HEK293 (cell line): ENCODE measurements around the gene MEAK7.

Source experiments
- CTCF ChIA-PET: fragments of 350-600 bp; formaldehyde crosslinking; extraction: SDS; loops from one replicate; lab custom pipeline; 2021; ENCODE audit warnings: antibody characterized with exemption; lab: Yijun Ruan, JAX
- POLR2A ChIA-PET: fragments of 300-600 bp; formaldehyde crosslinking; extraction: SDS; loops from one replicate; lab custom pipeline; 2020; ENCODE audit warnings: antibody characterized with exemption, inconsistent platforms; lab: Yijun Ruan, JAX
- H3K27ac ChIP-seq: fragments of 200-500 bp; sonication (Bioruptor generic); 2 replicates; pipeline ENCODE4 v1.5.1; 2014; ENCODE audit warnings: low read depth, low read length, control low read depth, inconsistent platforms; ENCODE audit errors: extremely low read depth
- H3K36me3 ChIP-seq, 2 experiments: fragments of 200-500 bp in 1 of 2; sonication (Bioruptor generic) in 1 of 2; 1 replicate in 1 of 2; 2 replicates in 1 of 2; pipeline ENCODE4 v1.5.1; 2014 to 2017; ENCODE audit warnings: inconsistent platforms in 2 of 2, low read length in 2 of 2; ENCODE audit not compliant: control insufficient read depth in 2 of 2, insufficient read depth in 1 of 2
- H3K4me1 ChIP-seq: fragments of 200-500 bp; sonication (Bioruptor generic); 2 replicates; pipeline ENCODE4 v1.5.1; 2014; ENCODE audit warnings: mild to moderate bottlenecking, low read length, inconsistent platforms; ENCODE audit not compliant: control insufficient read depth, insufficient read depth
- H3K4me3 ChIP-seq: 2 replicates; pipeline ENCODE4 v1.5.1; 2011; ENCODE audit warnings: low read depth, mild to moderate bottlenecking, control low read depth, low read length, moderate library complexity
- H3K9me3 ChIP-seq: fragments of 200-500 bp; sonication (Bioruptor generic); 2 replicates; pipeline ENCODE4 v1.5.1; 2014; ENCODE audit warnings: low read depth, low read length, inconsistent platforms; ENCODE audit not compliant: control insufficient read depth, insufficient read depth
- GLI2 ChIP-seq: fragments of 450-650 bp; formaldehyde crosslinking; IDR thresholded peaks from 2 replicates; pipeline ENCODE4; 2017; ENCODE audit warnings: missing biosample characterization, missing genetic modification characterization, low read depth, borderline replicate concordance
- KLF7 ChIP-seq: fragments of 450-650 bp; formaldehyde crosslinking; IDR thresholded peaks from 2 replicates; pipeline ENCODE4 v1.5.1; 2016; ENCODE audit warnings: missing biosample characterization, missing genetic modification characterization, borderline replicate concordance
- SP7 ChIP-seq: fragments of 450-650 bp; formaldehyde crosslinking; IDR thresholded peaks from 2 replicates; pipeline ENCODE4 v1.5.1; 2016; ENCODE audit warnings: missing biosample characterization, missing genetic modification characterization
- ZNF169 ChIP-seq: fragments of 450-650 bp; formaldehyde crosslinking; IDR thresholded peaks from 2 replicates; pipeline ENCODE4 v1.5.1; 2016; ENCODE audit warnings: missing biosample characterization, missing genetic modification characterization
- ZNF18 ChIP-seq: fragments of 450-650 bp; formaldehyde crosslinking; IDR thresholded peaks from 2 replicates; pipeline ENCODE4 v1.5.1; 2016; ENCODE audit warnings: missing biosample characterization, missing genetic modification characterization
- ZNF184 ChIP-seq: fragments of 450-650 bp; IDR thresholded peaks from 2 replicates; pipeline ENCODE4 v1.5.1; 2018; ENCODE audit warnings: missing biosample characterization, mild to moderate bottlenecking, missing genetic modification characterization
- ZNF223 ChIP-seq: fragments of 450-650 bp; formaldehyde crosslinking; IDR thresholded peaks from 2 replicates; pipeline ENCODE4 v1.5.1; 2016; ENCODE audit warnings: missing biosample characterization, missing genetic modification characterization
- ZNF239 ChIP-seq: fragments of 450-650 bp; formaldehyde crosslinking; IDR thresholded peaks from 2 replicates; pipeline ENCODE4 v1.5.1; 2016; ENCODE audit warnings: missing biosample characterization, missing genetic modification characterization
- ZNF561 ChIP-seq: fragments of 450-650 bp; IDR thresholded peaks from 2 replicates; pipeline ENCODE4 v1.5.1; 2018; ENCODE audit warnings: missing biosample characterization, missing genetic modification characterization, borderline replicate concordance
- ZNF596 ChIP-seq: fragments of 450-650 bp; IDR thresholded peaks from 2 replicates; pipeline ENCODE4 v1.5.0; 2018; ENCODE audit warnings: missing biosample characterization, mild to moderate bottlenecking, missing genetic modification characterization, moderate library complexity
- ZNF600 ChIP-seq: fragments of 450-650 bp; formaldehyde crosslinking; IDR thresholded peaks from 2 replicates; pipeline ENCODE4 v1.5.1; 2016; ENCODE audit warnings: missing biosample characterization, missing genetic modification characterization
- ZNF624 ChIP-seq: fragments of 450-650 bp; formaldehyde crosslinking; IDR thresholded peaks from 2 replicates; pipeline ENCODE4 v1.5.1; 2017; ENCODE audit warnings: missing biosample characterization, missing genetic modification characterization
- ZNF654 ChIP-seq: fragments of 450-650 bp; formaldehyde crosslinking; IDR thresholded peaks from 2 replicates; pipeline ENCODE4 v1.5.1; 2016; ENCODE audit warnings: low read depth, missing biosample characterization, missing genetic modification characterization
- ZNF658 ChIP-seq: fragments of 450-650 bp; formaldehyde crosslinking; IDR thresholded peaks from 2 replicates; pipeline ENCODE4; 2016; ENCODE audit warnings: missing biosample characterization, missing genetic modification characterization
- ZNF660 ChIP-seq: fragments of 450-650 bp; IDR thresholded peaks from 2 replicates; pipeline ENCODE4 v1.5.1; 2018; ENCODE audit warnings: missing biosample characterization, mild to moderate bottlenecking, missing genetic modification characterization
- ZNF776 ChIP-seq: fragments of 450-650 bp; formaldehyde crosslinking; IDR thresholded peaks from 2 replicates; pipeline ENCODE4 v1.5.0; 2017; ENCODE audit warnings: missing biosample characterization, missing genetic modification characterization, borderline replicate concordance
- TF ChIP-seq, protein P1 (sequence below): fragments of 450-650 bp; formaldehyde crosslinking; IDR thresholded peaks from 2 replicates; pipeline ENCODE4 v1.5.1; 2016; ENCODE audit warnings: missing biosample characterization, missing genetic modification characterization
- TF ChIP-seq, protein P2 (sequence below): fragments of 450-650 bp; formaldehyde crosslinking; IDR thresholded peaks from 2 replicates; pipeline ENCODE4 v1.5.1; 2016; ENCODE audit warnings: missing biosample characterization, missing genetic modification characterization
- TF ChIP-seq, protein P3 (sequence below): fragments of 450-650 bp; formaldehyde crosslinking; IDR thresholded peaks from 2 replicates; pipeline ENCODE4 v1.5.1; 2016; ENCODE audit warnings: missing biosample characterization, missing genetic modification characterization

The MEAK7 gene

DNA sequence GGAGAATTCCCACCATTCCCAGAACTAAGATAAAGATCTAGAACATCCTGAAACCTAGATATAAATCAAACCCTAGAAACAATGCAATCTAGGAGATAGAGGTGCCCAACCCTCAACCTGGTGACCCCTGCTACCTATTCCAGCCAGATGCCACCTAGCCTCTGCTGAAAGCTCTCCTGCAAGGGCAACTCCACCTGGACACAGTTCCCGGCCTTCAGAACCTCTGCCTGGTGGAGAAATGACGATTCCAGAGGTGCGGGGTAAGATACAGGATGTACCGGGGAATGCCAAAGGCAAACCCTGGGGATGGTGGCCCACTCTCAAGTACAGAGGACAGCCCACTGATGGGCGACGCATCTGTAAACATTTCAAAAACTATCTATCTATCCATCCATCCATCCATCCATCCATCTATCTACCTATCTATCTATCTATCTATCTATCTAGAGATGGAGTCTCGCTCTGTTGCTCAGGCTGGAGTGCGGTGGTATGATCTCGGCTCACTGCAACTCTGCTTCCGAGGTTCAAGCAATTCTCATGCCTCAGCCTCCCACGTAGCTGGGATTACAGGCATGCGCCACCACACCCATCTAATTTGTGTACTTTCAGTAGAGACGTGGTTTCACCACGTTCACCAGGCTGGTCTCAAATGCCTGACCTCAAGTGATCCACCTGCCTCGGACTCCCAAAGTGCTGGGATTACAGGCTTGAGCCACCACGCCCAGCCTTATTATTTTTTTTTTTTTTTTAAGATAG lies 19.0 kb downstream of the MEAK7 start:
- H3K4me1 ChIP-seq: no peaks in the 10 kb centered on the region
- no peak overlapping the region for H3K27ac ChIP-seq
- POLR2A ChIA-PET: no interaction called here
- H3K9me3 ChIP-seq: no peaks in the 10 kb centered on the region
- no peak overlapping the region for H3K4me3 ChIP-seq
- peaks cover 0 to 74% of the 10 kb centered on the region in 2 experiments; a peak in 1 of 3 replicates for H3K36me3 ChIP-seq
- CTCF ChIA-PET: interaction anchor here (0.7 to 2.0 kb wide), 10 partner anchors 9 to 420 kb away, joined by 3 to 5 read pairs (median 3); no protein-coding TSS in a partner anchor
- TF ChIP-seq ZNF776: no peak
- no peak for TF ChIP-seq ZNF18 (tag by site-specific recombination)
- no peak for TF ChIP-seq ZNF596 (tag by site-specific recombination)
- no peak for TF ChIP-seq ZNF658 (tag by site-specific recombination)
- TF ChIP-seq ZNF169 (tag by site-specific recombination): no peak
- no peak for TF ChIP-seq SP7 (tag by site-specific recombination)
- TF ChIP-seq, protein P1, sequence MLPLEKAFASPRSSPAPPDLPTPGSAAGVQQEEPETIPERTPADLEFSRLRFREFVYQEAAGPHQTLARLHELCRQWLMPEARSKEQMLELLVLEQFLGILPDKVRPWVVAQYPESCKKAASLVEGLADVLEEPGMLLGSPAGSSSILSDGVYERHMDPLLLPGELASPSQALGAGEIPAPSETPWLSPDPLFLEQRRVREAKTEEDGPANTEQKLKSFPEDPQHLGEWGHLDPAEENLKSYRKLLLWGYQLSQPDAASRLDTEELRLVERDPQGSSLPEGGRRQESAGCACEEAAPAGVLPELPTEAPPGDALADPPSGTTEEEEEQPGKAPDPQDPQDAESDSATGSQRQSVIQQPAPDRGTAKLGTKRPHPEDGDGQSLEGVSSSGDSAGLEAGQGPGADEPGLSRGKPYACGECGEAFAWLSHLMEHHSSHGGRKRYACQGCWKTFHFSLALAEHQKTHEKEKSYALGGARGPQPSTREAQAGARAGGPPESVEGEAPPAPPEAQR (tag by site-specific recombination): no peak
- no peak for TF ChIP-seq ZNF184 (tag by site-specific recombination)

GRCh38 chr16:84484579-84485254 lies 19.7 kb downstream of the MEAK7 start:
- H3K4me3 ChIP-seq: no peak overlapping the region
- no peaks in the 10 kb centered on the region for H3K9me3 ChIP-seq
- H3K36me3 ChIP-seq: peaks cover 0 to 78% of the 10 kb centered on the region in 2 experiments; a peak in 1 of 3 replicates
- POLR2A ChIA-PET: no interaction called here
- H3K4me1 ChIP-seq: no peaks in the 10 kb centered on the region
- TF ChIP-seq, protein P2, sequence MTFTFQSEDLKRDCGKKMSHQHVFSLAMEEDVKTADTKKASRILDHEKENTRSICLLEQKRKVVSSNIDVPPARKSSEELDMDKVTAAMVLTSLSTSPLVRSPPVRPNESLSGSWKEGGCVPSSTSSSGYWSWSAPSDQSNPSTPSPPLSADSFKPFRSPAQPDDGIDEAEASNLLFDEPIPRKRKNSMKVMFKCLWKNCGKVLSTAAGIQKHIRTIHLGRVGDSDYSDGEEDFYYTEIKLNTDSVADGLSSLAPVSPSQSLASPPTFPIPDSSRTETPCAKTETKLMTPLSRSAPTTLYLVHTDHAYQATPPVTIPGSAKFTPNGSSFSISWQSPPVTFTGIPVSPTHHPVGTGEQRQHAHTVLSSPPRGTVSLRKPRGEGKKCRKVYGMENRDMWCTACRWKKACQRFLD (tag by site-specific recombination): no peak
- TF ChIP-seq GLI2 (tag by site-specific recombination): no peak
- no peak for TF ChIP-seq ZNF600 (tag by site-specific recombination)
- TF ChIP-seq ZNF239 (tag by site-specific recombination): no peak
- TF ChIP-seq KLF7 (tag by site-specific recombination): no peak
- TF ChIP-seq ZNF561 (tag by site-specific recombination): 0 out of 2 replicates have a peak, but pooled peaks have one; percentile 65
- TF ChIP-seq ZNF624 (tag by site-specific recombination): no peak
- TF ChIP-seq, protein P3, sequence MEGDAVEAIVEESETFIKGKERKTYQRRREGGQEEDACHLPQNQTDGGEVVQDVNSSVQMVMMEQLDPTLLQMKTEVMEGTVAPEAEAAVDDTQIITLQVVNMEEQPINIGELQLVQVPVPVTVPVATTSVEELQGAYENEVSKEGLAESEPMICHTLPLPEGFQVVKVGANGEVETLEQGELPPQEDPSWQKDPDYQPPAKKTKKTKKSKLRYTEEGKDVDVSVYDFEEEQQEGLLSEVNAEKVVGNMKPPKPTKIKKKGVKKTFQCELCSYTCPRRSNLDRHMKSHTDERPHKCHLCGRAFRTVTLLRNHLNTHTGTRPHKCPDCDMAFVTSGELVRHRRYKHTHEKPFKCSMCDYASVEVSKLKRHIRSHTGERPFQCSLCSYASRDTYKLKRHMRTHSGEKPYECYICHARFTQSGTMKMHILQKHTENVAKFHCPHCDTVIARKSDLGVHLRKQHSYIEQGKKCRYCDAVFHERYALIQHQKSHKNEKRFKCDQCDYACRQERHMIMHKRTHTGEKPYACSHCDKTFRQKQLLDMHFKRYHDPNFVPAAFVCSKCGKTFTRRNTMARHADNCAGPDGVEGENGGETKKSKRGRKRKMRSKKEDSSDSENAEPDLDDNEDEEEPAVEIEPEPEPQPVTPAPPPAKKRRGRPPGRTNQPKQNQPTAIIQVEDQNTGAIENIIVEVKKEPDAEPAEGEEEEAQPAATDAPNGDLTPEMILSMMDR (tag by site-specific recombination): peak; percentile 79
- no peak for TF ChIP-seq ZNF223 (tag by site-specific recombination)
- TF ChIP-seq ZNF654 (tag by site-specific recombination): peak; percentile 80
- 0 out of 2 replicates have a peak, but pooled peaks have one; percentile 40 for TF ChIP-seq ZNF660
- CTCF ChIA-PET: interaction anchor here (0.6 to 2.5 kb wide), 27 partner anchors 9 to 584 kb away, joined by 3 to 21 read pairs (median 4); no protein-coding TSS in a partner anchor
- no peak overlapping the region for H3K27ac ChIP-seq
